NCI-H2227 (cell line): ENCODE measurements around the gene RHOC.
A peak's percentile ranks its signal among the peaks of the same experiment; 100 is the strongest.
"Not testable (repeated sequence)": the region's sequence is repeated elsewhere in the genome, so short reads cannot be mapped to it uniquely, and the experiment has no call there.

Experiments
- DNase-seq: peaks from one replicate; lab custom pipeline; 2025; ENCODE audit not compliant: unreplicated experiment; lab: John Stamatoyannopoulos, UW

Gene RHOC

DNA sequence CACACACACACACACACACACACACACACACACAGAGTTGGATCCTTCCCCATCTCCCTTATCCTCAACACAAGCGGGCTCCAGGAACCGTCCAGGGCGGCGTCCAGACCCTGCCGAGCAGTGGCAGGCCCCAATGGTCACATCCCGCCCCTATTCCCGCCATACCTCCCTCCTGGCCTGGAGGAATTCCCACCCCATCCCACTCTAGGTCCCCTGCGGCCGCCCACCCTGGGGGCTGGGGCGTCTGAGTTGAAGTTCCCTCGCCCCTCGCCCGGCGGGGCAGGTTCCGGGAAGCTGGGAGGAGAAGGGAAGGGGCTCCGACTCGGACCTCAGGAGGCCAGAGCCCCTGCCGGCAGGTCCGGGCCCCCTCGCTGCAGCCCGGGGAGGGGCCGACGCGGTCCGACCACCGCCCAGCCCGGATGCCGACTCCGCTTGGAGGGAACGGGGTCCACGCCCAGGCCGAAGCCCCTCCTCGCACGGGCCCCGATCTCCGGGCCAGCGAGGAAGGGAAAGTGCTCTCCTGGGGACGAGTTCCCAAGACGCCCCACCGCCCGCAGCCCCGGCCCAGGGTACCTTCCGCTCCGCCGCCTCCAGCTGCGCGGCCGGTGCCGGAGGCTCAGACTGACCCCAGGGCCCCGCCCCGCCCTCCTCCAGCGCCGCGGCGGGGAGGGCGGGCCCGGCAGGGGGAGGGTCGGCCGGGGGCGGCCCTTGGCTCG, at the start of gene RHOC:
TSS of gene RHOC (minus strand) at position 623 of the 716 bp plus-strand sequence. CDS start 3,328 bp downstream, outside the sequence.
- DNase-seq = peak; percentile 84

DNA sequence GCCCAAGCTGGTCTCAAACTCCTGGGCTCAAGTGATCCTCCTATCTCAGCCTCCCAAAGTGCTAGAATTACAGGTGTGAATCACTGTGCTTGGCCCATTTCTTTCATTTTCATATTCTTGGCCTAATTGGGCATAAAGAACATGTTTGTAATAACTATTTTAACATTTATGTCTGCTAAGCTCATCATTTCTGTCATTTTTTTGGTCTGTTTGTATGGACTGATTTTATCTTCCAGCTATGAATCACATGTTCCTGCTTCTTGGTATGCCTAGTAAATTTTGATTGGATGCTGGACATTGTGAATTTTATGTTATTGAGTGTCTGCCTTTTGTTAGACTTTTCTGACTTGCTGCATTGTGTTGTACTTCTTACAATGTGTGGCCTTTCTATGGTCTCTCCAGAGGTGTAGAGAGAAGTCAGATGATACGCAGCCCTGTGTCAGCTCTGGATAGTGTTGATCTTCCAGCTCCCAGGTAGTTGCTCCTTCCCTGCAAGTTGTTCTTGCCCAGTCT, 47.2 kb upstream of the RHOC start:
- no peak for DNase-seq

DNA sequence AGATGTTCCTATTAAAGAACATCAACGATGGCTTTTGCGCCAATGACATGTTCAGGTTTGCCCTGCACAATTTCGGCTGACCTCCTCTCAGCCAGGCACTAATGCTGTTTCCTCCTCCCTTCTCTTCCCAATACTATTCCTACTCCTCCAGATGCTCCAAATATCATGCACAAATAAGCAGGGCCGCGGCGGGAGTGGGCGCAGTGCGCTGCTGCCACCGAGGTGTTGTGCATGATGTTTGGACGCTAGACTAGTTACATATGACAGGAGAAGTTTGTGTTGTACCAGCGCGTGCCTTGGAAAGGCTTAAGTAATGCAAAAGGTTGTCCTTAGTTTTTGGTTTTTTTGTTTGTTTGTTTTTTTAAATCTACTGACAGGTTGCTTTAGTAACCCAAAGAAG, 41.5 kb upstream of the RHOC start:
- no peak for DNase-seq

DNA sequence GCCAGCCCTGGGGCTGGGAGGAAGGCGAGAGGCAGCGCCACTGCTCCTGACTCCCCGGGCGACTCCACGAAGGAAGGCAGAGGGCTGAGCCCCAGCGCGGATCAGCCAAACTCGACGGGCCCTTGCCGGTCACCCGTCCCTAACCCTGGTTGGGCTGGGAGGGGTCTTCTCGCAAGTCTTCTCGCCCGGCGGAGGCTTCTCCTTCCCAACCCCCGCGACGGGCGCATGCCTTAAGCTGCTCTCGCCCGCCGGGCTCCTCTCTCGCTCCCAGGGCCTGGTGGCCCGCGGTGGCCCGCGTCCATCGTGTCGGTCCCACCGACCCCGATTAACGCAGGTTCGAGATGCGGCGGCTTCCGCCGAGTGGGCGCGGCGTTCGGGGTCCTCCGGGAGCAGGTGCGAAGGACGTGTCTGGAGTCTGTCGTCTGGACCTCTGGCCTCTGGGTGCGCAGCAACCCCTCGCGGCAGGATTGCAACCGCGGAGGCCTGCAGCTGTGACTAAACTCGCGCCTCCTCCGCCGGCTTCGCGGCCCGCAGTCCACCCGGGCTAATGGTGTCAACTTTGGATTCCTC, 37.2 kb upstream of the RHOC start:
- DNase-seq = peak; percentile 27

DNA sequence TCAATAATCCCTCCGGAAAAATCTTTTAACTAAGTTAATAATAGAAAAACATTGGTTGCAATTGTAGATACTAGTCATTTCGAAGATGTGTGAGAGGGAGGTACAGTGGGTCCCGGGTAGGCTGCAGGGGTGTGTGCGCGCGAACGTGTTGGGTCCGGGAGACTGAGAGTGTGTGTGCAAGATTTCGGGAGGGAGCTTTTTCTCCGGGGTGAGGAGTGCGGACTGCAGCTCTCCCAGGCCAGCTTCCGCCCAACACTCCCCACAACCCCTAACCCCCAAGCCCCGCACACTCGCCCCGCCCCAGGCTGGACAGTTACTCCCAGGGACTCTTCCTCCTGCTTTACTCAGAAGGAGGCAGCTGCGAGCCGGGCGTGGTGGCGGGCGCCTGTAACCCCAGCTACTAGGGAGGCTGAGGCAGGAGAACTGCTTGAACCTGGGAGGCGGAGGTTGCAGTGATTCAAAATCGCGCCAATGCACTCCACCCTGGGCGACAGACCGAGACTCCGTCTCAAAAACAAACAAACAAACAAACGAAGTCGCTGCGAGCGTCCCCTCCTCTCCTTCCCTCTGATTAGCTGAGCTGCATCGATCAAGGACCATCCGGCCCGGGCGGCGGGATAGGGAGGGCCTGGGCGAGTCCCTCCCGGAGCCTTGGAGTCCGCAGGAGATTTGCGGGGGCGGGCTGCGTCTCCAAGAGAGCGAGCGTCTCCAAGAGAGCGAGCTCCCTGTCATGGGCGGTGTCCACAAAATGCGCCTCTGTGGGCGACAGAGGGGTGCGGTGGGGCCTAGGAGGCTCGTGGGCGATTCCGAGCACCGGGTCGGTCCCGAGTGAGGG, 36.5 kb upstream of the RHOC start:
- DNase-seq = no peak

DNA sequence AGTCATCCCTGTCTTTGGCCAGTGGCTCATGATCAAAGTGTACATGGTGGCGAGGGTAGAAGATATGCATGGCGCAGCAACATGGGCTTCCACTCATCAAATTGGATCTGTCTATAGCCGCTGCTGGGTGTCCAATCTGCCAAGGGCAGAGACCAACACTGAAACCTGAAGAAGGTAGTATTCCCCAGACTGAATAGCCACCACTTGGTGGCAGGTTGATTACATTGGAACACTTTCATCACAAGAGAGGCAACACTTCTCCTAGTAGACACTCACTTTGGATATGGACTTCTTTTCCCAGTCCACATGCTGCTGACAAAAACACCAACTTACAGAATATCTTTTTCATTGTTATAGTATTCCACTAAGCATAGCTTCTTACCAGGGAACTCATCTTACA, 30.6 kb upstream of the RHOC start:
- DNase-seq = no peak

DNA sequence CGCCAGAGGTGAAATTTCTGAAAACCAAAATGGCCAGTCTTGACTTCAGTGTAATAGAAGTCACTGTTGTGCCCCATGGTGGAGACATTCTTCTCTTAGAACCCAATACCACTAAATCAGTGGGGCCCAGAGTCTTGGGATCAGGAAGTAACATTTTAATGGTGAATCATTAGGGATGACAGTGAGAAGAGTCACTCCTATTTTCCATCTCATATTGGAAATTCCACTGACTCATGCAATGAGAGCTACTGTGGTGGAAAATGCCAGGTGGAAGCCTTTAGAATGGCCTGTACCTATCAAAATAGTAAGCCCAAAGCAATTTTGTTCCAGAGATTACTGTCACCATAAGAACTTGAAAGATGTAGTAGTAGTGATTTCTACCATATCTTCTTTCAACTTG, 28.8 kb upstream of the RHOC start:
- DNase-seq = no peak

DNA sequence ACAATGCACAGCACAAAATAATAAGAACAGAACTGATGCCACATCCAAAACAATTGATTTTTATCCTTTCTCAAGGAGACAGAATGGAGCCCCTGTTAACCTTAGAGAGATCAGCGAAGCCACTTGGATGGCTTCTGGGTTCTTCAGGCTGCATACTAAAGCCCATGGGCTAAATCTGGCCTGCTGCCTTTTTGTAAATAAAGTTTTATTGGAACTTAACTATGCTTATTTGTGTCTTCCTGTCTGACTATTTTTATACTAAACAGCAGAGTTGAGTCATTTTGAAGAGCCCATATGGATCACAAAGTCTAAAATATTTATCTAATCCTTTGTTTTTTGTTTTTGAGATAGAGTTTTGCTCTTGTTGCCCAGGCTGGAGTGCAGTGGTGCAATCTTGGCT, 24.5 kb upstream of the RHOC start:
- DNase-seq = no peak

DNA sequence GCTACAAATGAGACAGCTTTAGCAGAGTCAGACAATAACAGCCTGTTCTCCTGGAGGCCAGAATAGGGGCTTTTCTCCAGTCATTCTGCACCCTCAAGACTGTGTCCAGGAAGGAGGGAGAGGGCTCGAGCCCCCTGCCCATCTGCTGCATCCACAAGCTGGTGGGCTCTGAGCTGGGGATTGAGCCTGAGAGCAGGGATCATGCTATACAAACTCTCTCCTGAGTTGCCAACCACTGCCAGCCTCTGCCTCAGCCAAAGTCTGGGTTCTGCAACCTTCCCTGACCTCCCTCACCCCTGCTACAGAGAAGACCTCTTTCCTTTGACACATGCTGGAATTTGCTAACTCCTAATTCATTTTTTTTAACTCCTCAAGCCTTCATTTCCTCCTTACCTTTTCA, 23.0 kb upstream of the RHOC start:
- no peak for DNase-seq

DNA sequence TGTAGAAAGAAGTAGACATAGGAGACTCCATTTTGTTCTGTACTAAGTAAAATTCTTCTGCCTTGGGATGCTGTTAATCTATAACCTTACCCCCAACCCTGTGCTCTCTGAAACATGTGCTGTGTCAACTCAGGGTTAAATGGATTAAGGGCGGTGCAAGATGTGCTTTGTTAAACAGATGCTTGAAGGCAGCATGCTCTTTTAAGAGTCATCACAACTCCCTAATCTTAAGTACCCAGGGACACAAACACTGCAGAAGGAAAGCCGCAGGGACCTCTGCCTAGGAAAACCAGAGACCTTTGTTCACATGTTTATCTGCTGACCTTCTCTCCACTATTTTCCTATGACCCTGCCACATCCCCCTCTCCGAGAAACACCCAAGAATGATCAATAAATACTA, 22.1 kb upstream of the RHOC start:
- DNase-seq = not testable (repeated sequence)

DNA sequence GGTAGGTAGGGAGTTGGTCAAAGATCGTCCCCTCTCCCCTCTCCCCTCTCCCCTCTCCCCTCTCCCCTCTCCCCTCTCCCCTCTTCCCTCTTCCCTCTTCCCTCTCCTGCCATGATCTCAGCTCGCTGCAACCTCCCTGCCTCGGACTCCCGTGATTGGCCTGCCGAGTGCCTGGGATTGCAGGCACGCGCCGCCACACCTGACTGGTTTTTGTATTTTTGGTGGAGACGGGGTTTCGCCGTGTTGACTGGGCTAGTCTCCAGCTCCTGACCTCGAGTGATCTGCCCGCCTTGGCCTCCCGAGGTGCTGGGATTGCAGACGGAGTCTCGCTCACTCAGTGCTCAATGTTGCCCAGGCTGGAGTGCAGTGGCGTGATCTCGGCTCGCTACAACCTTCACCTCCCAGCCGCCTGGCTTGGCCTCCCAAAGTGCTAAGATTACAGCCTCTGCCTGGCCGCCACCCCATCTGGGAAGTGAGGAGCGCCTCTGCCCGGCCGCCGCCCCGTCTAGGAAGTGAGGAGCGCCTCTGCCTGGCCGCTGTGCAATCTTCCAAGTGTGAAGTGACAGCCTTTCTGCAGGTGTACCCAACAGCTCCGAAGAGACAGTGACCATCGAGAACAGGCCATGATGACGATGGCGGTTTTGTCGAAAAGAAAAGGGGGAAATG, 21.5 kb upstream of the RHOC start:
- DNase-seq = not testable (repeated sequence)

DNA sequence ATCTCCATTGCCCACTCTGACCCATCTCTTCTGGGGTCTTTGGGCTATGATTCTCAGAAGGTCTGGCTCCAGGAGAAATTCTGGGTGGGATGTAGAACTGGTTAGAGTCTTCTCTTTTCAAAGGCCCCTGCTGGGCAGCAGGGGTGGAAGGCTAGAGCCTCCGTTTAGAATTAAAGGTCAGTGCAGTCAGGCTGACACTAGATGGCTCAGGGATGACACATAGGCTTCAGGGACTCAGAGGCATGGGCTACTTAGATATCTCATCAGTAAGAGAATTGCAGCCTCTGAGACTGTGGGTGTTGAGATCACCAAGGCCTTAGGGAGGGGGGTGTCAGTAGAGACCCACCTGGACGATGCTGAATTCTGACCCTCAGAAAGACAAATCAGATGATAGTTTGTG, 20.8 kb upstream of the RHOC start:
- DNase-seq = no peak

DNA sequence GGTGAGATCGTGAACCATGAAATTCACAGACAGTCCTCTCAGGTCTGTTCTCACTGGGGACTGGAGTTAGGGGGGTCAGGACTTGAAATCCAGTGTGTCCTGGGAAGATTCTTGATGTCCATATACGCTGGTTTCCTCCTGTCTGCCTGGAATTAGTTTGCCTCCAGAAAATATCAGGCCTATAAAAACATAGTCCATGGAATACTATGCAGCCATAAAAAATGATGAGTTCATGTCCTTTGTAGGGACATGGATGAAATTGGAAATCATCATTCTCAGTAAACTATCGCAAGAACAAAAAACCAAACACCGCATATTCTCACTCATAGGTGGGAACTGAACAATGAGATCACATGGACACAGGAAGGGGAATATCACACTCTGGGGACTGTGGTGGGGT, 17.3 kb upstream of the RHOC start:
- DNase-seq = not testable (repeated sequence)

DNA sequence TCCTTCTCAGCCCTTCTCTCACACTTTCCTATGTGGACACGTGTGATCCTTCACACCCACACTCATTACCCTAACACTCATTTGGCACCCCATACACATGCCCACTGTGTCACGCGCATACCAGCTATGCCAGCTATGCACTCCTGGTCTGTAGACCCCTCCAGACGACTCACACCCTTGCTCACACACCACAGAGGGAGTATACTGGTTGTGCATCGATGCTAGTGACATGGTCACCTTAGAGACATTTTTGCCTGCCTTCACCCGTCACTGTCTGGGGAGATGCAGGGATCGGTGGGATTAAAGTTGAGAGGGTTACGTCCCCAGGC, 16.5 kb upstream of the RHOC start:
- no peak for DNase-seq

DNA sequence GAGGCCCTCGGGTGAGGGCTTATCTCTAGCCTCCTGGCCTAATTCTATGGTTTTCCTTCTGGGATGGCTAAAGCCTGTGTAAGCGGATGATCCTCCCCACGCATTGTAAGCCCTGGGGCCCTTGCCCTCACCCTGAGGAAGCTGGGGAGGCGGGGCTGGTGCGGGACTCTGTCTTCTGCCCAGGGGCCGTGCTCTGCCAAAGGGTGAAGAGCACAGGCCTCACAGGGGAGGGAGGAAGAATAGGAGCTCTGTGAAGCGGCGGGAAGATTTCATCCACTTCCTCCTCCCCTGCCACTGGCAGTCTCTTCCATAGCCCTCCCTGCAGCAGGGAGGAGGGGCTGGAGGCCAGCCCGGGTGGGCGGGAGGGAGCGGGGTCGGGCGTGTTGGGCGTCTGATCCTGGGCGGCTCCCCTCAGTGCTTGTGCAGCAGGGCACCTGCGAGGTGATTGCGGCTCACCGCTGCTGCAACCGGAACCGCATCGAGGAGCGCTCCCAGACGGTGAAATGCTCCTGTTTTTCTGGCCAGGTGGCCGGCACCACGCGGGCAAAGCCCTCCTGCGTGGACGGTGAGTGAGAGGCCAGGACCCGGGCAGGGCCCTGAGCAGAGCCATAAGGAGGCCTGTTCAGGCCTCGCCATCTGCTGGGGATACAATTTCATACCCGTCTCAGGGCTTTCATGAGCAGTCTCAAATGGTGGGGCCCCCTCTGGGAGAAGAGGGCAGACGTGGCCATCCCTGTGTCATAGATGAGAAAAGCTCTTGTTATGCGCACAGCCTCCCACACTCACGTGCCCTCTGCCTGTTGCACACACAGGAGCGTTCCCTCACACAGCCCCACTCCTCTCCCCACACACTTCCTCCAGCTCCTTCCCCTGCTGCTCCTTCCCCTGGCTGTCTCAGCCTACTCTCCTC, 15.9 kb upstream of the RHOC start:
- DNase-seq = peak; percentile 57

DNA sequence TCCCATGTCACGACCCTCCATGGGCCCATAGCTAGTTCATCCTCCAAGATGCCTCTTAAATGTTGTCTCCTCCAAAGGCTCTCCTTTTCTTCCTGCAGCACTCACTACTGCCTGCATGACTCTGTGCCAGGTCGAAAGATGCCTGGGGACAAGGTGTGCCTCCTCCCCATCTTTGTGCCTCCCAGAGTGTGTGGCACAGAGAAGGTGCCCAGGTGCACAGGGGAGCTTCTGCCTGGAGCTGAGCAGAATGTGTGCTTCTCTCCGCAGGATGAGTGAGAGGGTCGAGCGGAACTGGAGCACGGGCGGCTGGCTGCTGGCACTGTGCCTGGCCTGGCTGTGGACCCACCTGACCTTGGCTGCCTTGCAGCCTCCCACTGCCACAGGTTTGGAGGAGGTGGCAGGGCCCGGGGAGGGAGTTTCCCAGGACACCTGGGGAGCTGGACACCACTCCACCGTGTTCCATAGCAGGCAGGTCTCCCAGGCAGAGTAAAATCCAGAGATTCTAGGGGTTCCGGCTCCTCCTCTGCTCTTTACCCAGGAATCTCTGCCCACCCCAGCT, 15.1 kb upstream of the RHOC start:
- DNase-seq = no peak

DNA sequence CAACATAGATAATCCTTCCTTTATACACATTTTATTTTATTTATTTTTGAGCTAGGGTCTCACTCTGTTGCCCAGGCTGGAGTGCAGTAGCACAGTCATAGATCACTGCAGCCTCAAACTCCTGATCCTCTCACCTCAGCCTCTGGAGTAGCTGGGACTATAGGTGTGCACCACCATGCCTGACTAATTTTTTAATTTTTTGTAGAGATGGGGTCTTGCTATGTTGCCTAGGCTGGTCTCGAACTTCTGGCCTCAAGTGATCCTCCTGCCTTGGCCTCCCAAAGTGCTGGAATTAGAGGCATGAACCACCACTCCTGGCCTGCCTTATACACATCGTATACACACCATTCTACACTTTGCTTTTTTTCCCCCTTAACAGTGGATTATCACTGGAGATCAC, 14.4 kb upstream of the RHOC start:
- not testable (repeated sequence) for DNase-seq

DNA sequence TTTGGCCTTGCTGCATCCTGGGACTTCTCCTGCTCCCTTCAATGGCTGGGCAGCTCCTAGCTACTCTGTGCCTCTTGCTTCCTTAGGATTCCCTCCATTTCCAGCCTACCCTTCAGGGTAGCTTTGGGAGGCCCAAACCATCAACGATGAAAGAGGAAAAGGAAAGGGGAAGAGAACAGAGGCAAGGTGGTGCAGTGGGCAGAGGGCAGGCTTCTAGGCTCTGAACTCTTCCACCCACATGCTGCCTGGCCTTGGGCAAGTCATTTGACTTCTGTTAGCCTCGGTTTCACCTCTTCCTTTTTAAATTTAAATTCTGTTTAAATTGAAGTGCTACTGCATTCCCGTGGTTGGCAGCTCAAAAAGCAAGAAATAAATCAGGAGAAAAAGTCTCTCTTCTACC, 13.9 kb upstream of the RHOC start:
- DNase-seq = no peak

DNA sequence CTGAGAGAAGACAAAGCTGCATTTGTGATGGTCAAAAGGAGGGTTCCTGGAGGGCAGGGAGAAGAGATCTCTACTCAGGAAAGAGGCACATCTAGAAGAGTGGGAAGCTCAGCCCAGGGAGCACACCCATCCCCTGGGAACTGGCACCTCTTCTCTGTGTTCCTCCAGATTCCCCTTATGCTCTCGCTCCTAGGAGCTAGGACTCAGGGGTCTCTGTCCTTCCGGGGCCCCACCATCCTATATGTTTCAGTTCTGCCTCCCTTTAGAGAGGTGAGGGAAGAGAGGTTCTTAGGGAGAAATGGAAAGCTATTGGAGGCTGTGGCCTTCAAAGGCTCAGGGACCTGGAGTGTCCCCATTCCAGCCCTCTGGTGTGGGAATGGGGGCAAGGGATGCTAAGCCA, 12.8 kb upstream of the RHOC start:
- DNase-seq = no peak
